GM23338 (cell line): ENCODE measurements around the gene FBP1. TPM values are rescaled to one million over a fixed set of nuclear protein-coding genes. Genes with fewer than 3 reads are reported as not detected.

Experiments used
- ATAC-seq: fragments of 200-7000 bp; cut with Tn5 transposase; 3 replicates; pipeline ENCODE4 v1.9.1; 2020
- DNase-seq: peaks from one replicate; pipeline ENCODE4 v3.0.0-alpha.2; 2015; ENCODE audit warnings: low spot score
- H2AFZ ChIP-seq: fragments of 200-600 bp; sonication (generic); 2 replicates; pipeline ENCODE4 v1.8.0; 2016; ENCODE audit warnings: antibody characterized with exemption, mild to moderate bottlenecking, moderate library complexity
- H3F3A ChIP-seq: fragments of 200-600 bp; sonication (generic); replicated peaks from 2 replicates; pipeline ENCODE4 v1.8.0; 2017; ENCODE audit warnings: antibody characterized with exemption, mixed run types, low read depth
- H3K27ac ChIP-seq: fragments of 200-600 bp; sonication (generic); 2 replicates; pipeline ENCODE4 v1.6.1; 2016; ENCODE audit warnings: low read depth
- H3K27me3 ChIP-seq: fragments of 200-600 bp; sonication (generic); 2 replicates; pipeline ENCODE4 v1.8.0; 2016; ENCODE audit warnings: mild to moderate bottlenecking, mixed run types, moderate library complexity; ENCODE audit not compliant: insufficient read depth
- H3K36me3 ChIP-seq: fragments of 200-600 bp; sonication (generic); 2 replicates; pipeline ENCODE4 v1.8.0; 2016; ENCODE audit warnings: mild to moderate bottlenecking; ENCODE audit not compliant: insufficient read depth
- H3K4me1 ChIP-seq: fragments of 200-600 bp; sonication (generic); 2 replicates; pipeline ENCODE4 v1.8.0; 2016; ENCODE audit warnings: mild to moderate bottlenecking, moderate library complexity; ENCODE audit not compliant: insufficient read depth
- H3K4me2 ChIP-seq: fragments of 200-600 bp; sonication (generic); 2 replicates; pipeline ENCODE4 v1.7.1; 2017; ENCODE audit warnings: mixed run types
- H3K4me3 ChIP-seq: fragments of 200-600 bp; sonication (generic); 2 replicates; pipeline ENCODE4 v1.6.1; 2016; ENCODE audit warnings: mixed run types
- H3K79me2 ChIP-seq: fragments of 200-600 bp; sonication (generic); replicated peaks from 2 replicates; pipeline ENCODE4 v1.8.0; 2017; ENCODE audit warnings: mild to moderate bottlenecking; ENCODE audit not compliant: insufficient read depth
- H3K9me2 ChIP-seq: fragments of 200-600 bp; sonication (generic); 2 replicates; pipeline ENCODE4 v1.8.0; 2017; ENCODE audit not compliant: insufficient read depth
- H4K20me1 ChIP-seq: fragments of 200-600 bp; sonication (generic); replicated peaks from 2 replicates; pipeline ENCODE4 v1.8.0; 2017; ENCODE audit warnings: mild to moderate bottlenecking; ENCODE audit not compliant: insufficient read depth
- H3K27ac Mint-ChIP-seq: 2 replicates; pipeline ENCODE4 v1.8.0; 2020; ENCODE audit warnings: inconsistent platforms, mild to moderate bottlenecking, moderate library complexity, mixed read lengths
- H3K27me3 Mint-ChIP-seq: 3 replicates; pipeline ENCODE4 v1.8.0; 2022; ENCODE audit warnings: low read depth, mild to moderate bottlenecking, moderate library complexity, mixed read lengths, inconsistent platforms; ENCODE audit not compliant: insufficient read depth, poor library complexity
- H3K36me3 Mint-ChIP-seq: 3 replicates; pipeline ENCODE4 v1.8.0; 2021; ENCODE audit warnings: low read depth, mild to moderate bottlenecking, inconsistent platforms, moderate library complexity, mixed read lengths
- H3K4me1 Mint-ChIP-seq: 3 replicates; pipeline ENCODE4 v1.8.0; 2020; ENCODE audit warnings: mild to moderate bottlenecking, inconsistent platforms, mixed read lengths
- H3K4me3 Mint-ChIP-seq: 3 replicates; pipeline ENCODE4 v1.8.0; 2021; ENCODE audit warnings: moderate library complexity, mild to moderate bottlenecking, inconsistent platforms, mixed read lengths
- H3K9me3 Mint-ChIP-seq: 3 replicates; pipeline ENCODE4 v1.8.0; 2020; ENCODE audit warnings: moderate library complexity, mild to moderate bottlenecking, inconsistent platforms, mixed read lengths
- CREB1 ChIP-seq: fragments of 250-450 bp; sonication (Bioruptor Pico); IDR thresholded peaks from 2 replicates; pipeline ENCODE4 v1.5.0; 2020; ENCODE audit warnings: low read depth, mild to moderate bottlenecking, moderate library complexity
- ETS1 ChIP-seq: IDR thresholded peaks from 2 replicates; pipeline ENCODE4 v1.6.1; 2016; ENCODE audit warnings: antibody characterized with exemption
- EZH2 ChIP-seq: fragments of 200-600 bp; sonication (generic); IDR thresholded peaks from one replicate; pipeline ENCODE4 v1.8.0; 2017; ENCODE audit warnings: antibody characterized with exemption, mild to moderate bottlenecking, low read depth; ENCODE audit not compliant: unreplicated experiment
- EZH2phosphoT487 ChIP-seq: fragments of 200-600 bp; sonication (generic); IDR thresholded peaks from one replicate; pipeline ENCODE4 v1.8.1; 2018; ENCODE audit warnings: antibody characterized with exemption; ENCODE audit not compliant: unreplicated experiment
- JUNB ChIP-seq: IDR thresholded peaks from one replicate; pipeline ENCODE4 v1.6.1; 2016; ENCODE audit warnings: antibody characterized with exemption; ENCODE audit not compliant: unreplicated experiment
- NANOG ChIP-seq: IDR thresholded peaks from 2 replicates; pipeline ENCODE4 v1.6.1; 2016; ENCODE audit warnings: antibody characterized with exemption, borderline replicate concordance
- POLR2AphosphoS5 ChIP-seq: IDR thresholded peaks from 2 replicates; pipeline ENCODE4 v1.6.1; 2016; ENCODE audit warnings: antibody characterized with exemption, low read depth
- STAT1 ChIP-seq: IDR thresholded peaks from one replicate; pipeline ENCODE4 v1.6.1; 2016; ENCODE audit warnings: antibody characterized with exemption; ENCODE audit not compliant: unreplicated experiment
- ZNF114 ChIP-seq: fragments of 250-450 bp; sonication (Bioruptor Pico); IDR thresholded peaks from 2 replicates; pipeline ENCODE4 v1.5.0; 2020; ENCODE audit warnings: mild to moderate bottlenecking, moderate library complexity
- ZNF331 ChIP-seq: fragments of 250-450 bp; sonication (Bioruptor Pico); IDR thresholded peaks from 2 replicates; pipeline ENCODE4 v1.5.0; 2020; ENCODE audit warnings: low read depth, mild to moderate bottlenecking, moderate library complexity
- ZNF462 ChIP-seq: fragments of 250-450 bp; sonication (Bioruptor Pico); IDR thresholded peaks from 2 replicates; pipeline ENCODE4 v1.5.0; 2020; ENCODE audit warnings: mild to moderate bottlenecking, moderate library complexity
- polyA plus RNA-seq: library from polyadenylated mRNA; unstranded; fragments of >200 nt; fragmentation: Nextera tagmentation; extraction: Ambion mirVana; gene quantifications from 2 replicates; pipeline ENCODE4 v1.2.1, GENCODE V29; 2016
- total RNA-seq: library from RNA; depleted of rRNA; stranded (reverse); fragments of >200 nt; shearing (Covaris generic); gene quantifications from 2 replicates; pipeline ENCODE4 v1.2.3, GENCODE V29; 2014
- TF ChIP-seq, protein P1 (sequence below): IDR thresholded peaks from one replicate; pipeline ENCODE4 v1.6.1; 2018; ENCODE audit warnings: antibody characterized with exemption; ENCODE audit not compliant: unreplicated experiment
- TF ChIP-seq, protein P2 (sequence below), 2 experiments: fragments of 200-600 bp in 1 of 2; sonication (generic) in 1 of 2; conservative IDR thresholded peaks; 2 replicates each; pipeline versions ENCODE4 v1.5.1 to v1.6.1; 2016 to 2017; ENCODE audit warnings: antibody characterized with exemption in 2 of 2, low read depth in 2 of 2, mild to moderate bottlenecking in 2 of 2, moderate library complexity in 1 of 2

The FBP1 gene
- total and polyA plus RNA-seq, 2 experiments from 2014 or later = 3.0 to 3.3 TPM

DNA sequence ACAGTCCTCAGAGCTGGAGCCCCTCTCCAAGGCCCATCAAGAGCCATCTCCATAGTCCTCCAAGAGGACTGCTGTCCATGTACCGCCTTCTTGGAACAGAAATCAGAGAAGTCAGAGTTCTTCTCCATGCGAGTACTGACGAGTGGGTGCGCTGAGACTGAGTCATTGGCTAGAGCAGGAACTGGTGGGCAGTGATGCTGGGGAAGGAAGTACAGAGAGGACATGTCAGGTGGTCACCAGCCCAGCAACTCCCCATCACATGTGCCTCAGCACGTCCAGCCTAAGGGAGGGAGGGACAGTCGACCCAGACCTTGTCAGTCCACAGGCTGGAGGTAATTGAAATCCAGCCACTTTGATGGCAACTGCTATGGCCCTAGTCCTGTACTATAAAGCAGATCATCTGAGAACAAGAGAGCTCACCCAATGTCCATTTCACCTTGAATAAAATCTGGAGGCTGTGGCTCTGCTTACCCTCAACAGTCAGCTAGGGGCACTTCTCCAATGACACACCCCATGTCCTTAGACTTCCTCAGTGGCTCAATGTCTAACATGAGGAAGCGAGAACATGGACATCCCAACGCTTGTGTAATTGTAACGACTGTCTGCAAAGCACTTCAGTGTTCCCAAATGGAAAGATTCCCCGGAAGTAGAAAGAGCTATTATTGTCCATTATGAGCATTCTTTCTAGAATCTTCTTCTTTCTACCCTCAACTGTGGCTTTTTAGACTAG is 15.0 kb upstream of the FBP1 start:
- H3K4me1 ChIP-seq = peaks cover 6% of the 10 kb centered on the region
- H3K9me2 ChIP-seq = no peaks in the 10 kb centered on the region
- H3K79me2 ChIP-seq = no peaks in the 10 kb centered on the region
- H3K36me3 ChIP-seq = no peaks in the 10 kb centered on the region
- Mint-ChIP-seq H3K36me3 (no peaks in the 10 kb centered on the region; the same call in 1 of the 3 replicates), H3K27ac (no peak overlapping the region), H3K4me1 (peaks cover 22% of the 10 kb centered on the region), H3K9me3 (no peaks in the 10 kb centered on the region), H3K4me3 (no peak overlapping the region), H3K27me3 (peaks cover 4% of the 10 kb centered on the region)
- H4K20me1 ChIP-seq = no peaks in the 10 kb centered on the region
- no peak overlapping the region for H3K4me3 ChIP-seq
- DNase-seq = no peak
- TF ChIP-seq CREB1 (CRISPR knock-in tag) (no peak), ZNF114 (CRISPR knock-in tag) (no peak), EZH2 (no peak), ETS1 (no peak), ZNF462 (CRISPR knock-in tag) (no peak), ZNF331 (CRISPR knock-in tag) (no peak), NANOG (no peak), JUNB (no peak), EZH2phosphoT487 (no peak), STAT1 (no peak), POLR2AphosphoS5 (no peak)
- TF ChIP-seq, protein P1, sequence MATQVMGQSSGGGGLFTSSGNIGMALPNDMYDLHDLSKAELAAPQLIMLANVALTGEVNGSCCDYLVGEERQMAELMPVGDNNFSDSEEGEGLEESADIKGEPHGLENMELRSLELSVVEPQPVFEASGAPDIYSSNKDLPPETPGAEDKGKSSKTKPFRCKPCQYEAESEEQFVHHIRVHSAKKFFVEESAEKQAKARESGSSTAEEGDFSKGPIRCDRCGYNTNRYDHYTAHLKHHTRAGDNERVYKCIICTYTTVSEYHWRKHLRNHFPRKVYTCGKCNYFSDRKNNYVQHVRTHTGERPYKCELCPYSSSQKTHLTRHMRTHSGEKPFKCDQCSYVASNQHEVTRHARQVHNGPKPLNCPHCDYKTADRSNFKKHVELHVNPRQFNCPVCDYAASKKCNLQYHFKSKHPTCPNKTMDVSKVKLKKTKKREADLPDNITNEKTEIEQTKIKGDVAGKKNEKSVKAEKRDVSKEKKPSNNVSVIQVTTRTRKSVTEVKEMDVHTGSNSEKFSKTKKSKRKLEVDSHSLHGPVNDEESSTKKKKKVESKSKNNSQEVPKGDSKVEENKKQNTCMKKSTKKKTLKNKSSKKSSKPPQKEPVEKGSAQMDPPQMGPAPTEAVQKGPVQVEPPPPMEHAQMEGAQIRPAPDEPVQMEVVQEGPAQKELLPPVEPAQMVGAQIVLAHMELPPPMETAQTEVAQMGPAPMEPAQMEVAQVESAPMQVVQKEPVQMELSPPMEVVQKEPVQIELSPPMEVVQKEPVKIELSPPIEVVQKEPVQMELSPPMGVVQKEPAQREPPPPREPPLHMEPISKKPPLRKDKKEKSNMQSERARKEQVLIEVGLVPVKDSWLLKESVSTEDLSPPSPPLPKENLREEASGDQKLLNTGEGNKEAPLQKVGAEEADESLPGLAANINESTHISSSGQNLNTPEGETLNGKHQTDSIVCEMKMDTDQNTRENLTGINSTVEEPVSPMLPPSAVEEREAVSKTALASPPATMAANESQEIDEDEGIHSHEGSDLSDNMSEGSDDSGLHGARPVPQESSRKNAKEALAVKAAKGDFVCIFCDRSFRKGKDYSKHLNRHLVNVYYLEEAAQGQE = no peak
- TF ChIP-seq, protein P2, sequence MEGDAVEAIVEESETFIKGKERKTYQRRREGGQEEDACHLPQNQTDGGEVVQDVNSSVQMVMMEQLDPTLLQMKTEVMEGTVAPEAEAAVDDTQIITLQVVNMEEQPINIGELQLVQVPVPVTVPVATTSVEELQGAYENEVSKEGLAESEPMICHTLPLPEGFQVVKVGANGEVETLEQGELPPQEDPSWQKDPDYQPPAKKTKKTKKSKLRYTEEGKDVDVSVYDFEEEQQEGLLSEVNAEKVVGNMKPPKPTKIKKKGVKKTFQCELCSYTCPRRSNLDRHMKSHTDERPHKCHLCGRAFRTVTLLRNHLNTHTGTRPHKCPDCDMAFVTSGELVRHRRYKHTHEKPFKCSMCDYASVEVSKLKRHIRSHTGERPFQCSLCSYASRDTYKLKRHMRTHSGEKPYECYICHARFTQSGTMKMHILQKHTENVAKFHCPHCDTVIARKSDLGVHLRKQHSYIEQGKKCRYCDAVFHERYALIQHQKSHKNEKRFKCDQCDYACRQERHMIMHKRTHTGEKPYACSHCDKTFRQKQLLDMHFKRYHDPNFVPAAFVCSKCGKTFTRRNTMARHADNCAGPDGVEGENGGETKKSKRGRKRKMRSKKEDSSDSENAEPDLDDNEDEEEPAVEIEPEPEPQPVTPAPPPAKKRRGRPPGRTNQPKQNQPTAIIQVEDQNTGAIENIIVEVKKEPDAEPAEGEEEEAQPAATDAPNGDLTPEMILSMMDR (conservative IDR thresholded peaks at IDR 0.05; ENCODE audit: low read depth in 2 of 2) = no peak
- H3F3A ChIP-seq = no peaks in the 10 kb centered on the region
- H3K27me3 ChIP-seq = no peaks in the 10 kb centered on the region
- no peak overlapping the region for H3K27ac ChIP-seq
- H2AFZ ChIP-seq = no peak overlapping the region
- ATAC-seq = no peak
- no peak overlapping the region for H3K4me2 ChIP-seq
